HG02885 (cell line): ENCODE measurements around the gene CD99L2.

Source experiments
- ATAC-seq: cut with Tn5 transposase; IDR thresholded peaks from one replicate; pipeline ENCODE4 v1.9.1; 2021; ENCODE audit warnings: mild to moderate bottlenecking; ENCODE audit not compliant: unreplicated experiment, poor library complexity

CD99L2 gene

DNA sequence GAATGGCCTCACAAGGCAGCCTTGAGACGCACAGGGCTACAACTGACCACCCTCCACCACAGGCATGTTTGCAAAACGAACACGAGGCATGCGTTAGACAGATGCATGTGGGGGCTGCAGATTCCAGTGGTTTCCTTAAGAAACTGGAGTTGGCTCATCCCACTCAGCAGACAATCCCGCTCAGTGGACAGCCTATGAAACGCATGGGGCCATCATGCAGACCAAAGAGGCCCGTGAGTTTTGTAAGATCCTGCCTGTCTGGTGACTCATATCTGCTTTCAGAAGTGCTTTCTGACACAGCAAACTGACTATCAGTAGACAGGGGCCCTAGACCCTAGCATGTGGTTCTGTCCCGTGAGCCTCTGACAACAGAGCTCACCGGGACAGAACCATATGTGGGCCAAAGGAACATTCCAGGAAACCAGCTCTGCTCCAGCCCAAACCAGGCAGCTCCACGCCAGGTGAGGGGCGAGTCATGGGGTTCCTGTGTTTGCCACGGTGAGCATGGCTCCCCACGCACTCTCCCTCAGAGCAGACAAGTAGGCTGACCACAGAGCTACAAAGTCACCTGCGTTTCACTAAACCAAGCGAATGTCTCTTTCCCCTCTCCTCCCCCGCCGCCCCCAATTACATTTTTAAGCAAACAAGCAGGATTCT is 130.9 kb downstream of the CD99L2 start:
- ATAC-seq: peak; percentile 60

DNA sequence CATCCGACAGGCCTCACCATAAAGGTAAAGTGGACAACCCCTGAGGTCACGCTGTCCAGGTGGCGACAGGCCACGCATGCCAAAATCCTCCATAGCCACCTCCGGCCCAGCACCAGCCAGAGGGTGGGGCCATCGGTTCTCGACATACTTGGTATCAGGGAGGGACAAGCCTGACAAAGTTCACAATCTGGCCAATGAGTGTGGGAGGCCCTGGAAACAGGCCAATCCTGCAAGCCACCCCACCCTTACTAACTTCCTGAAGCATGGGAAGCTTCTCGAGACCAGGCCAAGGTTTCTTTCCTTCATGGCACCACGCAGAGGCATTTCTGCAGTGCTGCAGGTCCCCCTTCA is 131.4 kb downstream of the CD99L2 start:
- no peak for ATAC-seq

DNA sequence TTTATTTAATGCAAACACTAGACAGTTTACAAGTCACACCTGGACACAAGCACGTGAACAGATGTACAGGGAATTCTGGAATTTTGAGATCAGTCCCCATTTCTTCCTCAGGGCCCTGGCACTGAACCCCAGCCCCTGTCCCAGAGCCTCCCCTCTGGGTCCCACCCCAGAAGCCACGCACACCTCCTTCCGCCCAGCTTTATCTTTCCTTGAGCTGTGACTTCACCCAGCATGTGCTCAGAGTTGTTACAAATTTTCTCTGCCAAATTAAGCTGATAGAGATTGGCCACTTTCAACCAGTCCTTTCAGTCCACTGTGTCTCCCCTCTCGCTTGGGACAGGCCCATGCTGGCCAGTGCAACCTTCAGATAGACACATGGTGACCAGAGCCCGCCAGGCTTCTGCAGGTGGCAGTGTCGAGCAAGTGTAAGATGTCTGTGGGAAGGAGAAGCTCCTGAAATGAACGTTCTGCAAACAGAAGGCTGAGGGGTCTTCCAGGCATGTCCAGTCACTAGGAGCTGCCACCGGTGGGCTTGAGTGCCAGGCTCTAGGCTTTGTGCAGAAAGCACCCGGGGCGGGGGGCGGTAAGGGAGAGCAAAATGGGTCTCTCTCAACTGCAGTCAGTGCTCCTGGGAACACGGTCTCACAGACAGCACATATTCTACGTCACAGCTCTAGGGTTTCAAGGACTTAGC is 132.0 kb downstream of the CD99L2 start:
- ATAC-seq: no peak

DNA sequence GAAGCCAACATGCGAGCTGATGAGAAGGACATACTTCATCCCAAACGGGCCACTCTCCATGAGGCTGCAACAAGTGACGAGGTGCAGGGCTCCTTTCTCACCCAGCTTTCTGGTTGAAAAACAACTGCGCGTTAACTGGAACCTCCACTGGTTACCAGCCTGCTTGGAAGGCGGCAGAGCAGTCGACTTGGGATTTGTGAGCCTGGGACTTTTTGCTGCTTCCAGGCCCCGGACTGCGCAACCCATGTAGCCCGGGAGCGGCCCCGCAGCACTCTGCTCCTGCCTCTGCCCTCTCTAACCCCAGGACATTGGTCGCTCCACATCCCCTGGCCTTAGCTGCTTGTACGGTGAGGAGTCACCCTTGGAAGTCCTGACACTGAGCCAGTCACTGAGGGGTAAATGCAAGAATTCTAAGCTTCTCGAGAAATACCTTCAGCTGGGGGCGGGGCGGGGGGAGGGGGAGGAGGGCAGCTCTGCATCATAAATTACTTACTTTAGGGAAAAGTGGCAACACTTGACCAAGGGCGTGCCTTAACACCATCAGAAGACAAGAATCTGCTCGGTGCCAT is 132.6 kb downstream of the CD99L2 start:
- ATAC-seq: no peak

DNA sequence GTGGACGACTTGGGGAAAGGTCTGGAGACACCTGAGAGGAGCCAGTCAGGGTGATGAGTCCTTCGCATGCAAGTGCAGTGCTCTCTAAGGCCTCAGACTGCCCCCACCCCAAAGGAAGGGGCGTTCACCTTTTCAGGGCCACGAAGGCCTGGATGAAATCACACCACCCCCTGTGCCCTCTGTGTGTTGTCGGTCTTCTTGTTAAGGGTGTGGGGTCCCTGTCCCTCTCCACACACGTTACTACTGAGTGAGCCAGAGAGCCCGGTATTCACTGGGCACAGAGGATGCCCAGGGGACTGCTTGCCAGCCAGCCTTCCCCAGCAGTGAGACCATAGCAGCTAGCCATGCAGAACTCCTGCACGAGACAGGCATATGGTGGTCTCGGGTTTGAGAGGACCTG is 133.2 kb downstream of the CD99L2 start:
- ATAC-seq: no peak

DNA sequence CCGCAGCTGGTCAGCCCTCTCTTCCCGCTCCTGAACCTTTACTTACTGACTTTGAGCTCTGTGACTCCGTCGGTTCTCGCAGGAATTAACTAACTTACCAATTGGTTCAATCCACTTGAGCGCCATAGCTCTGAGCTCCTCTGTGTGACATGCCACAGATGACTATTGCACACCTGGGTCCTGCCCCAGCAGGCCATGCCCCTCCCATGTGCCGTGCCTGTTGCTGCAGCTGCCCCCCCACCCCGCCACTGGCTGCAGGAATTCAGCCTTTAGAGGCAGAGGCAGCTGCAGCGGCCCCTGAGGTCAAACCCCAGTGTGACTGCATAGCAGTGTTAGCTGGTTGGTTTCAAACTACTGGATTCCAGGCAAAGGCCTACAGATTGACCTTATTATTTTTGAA is 134.7 kb downstream of the CD99L2 start:
- no peak for ATAC-seq

DNA sequence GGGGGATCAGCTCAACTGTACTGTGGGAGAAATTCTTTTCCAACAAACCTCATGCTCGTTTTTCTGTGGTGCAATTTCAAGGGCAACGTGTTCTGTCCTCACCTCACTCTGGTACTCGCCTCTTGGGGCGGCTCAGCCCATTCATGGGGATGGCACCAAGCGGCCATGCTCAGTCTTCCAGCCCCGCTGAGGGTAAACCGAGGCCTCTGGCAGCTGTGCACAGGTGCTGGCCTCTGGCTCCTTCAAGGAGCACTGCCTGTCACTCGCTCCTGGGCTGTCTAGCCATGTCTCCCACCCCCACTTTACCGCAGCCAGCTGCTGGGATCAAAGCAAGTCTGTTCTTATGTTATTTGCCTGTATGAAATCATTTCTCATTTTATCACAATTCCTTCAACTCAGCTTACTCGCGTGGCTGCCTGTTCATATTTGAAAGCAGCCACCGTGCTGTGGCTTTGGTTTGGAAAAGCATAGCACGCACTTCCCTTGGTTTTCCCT is 135.1 kb downstream of the CD99L2 start:
- ATAC-seq: no peak

DNA sequence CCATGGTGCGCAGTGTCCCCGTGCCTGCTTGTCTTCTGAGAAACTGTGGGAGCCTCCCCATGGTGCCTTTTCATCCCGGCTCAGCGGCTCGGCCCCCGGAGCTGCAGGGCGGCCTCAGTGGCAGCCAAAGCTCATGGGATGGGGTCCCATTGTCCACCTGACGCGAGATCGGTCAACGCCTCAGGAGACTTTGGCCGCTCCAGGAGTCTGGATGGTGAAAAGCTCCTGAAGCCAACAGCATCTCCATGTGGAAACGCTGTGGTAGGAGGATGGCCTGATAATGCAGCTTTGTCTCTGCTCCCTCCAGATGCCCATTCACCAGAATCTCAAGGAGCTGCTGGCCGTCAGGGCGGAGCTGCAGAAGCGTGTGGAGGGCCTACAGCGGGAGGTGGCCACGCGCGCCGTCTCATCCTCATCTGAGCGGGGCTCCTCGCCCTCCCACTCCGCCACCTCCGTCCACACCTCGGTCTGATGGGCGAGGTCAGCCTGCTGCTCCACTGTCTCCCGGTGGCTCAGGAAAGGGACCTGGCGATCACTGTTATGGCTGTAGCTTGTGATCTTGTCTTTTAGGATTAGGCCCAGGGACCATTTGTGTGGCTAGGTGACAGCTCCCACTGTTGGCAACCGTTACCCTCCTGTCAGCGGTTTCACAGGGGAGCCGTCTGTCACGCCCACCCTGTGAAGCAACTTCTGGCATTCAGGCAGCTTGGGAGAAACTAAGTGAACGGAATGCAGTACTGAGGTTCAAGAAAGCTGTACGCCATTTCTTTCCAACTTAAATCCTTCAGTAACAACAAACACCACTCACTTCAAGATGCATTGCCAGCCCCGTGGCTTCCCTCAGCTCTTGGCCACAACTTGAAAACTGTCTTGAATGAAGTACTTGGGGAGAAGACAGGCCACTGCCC is 136.0 kb downstream of the CD99L2 start:
- no peak for ATAC-seq

DNA sequence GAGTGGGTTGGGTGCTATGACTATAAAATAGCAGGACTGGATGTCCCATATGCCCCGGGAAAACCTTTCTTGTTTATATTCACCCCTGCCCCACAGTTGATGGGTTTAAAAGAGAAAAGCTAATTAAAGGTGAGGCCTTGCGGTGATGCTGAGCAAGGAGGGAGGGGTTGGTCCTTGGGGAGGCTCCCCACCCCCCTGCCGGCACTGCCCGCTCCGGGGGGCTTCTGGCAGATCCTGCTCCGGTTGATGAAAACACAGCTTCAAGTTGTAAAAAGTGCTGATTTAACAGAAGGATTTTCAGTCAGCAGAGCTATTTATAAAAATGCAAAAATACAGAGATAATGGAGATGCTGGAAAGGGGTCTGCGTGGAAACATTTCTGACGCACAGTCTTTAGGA is 136.7 kb downstream of the CD99L2 start:
- ATAC-seq: no peak

DNA sequence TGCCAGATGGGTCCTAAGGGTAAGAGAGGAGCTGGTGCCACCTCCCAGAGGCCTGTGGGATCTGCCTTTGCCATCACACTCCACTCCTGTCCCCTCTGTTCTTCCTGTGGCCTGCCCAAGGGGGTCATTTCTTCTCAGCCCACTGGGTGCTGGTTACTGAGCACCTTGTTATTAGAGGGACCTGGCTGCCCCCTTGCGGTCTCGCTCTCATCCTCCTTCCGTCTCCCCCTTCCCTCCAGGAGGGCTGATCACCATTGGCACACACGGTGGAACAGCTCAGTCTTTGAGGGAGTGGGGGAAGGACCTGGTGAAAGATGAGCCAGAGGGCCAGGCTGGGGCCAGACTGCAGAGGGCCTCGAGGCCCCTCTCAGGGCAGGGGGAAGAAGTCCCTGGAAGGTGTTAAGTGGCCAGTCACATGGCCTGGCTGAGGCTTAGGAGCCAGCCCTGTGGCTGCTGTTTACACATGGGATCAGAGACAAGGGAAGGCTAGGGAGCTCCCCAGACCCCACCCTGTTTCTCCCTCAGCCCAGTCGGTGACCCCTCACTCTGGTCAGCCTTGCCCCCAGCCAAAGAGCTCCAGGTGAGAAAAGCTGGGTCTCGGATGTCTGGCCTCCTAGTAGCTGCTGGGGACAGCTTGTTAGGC is 137.2 kb downstream of the CD99L2 start:
- ATAC-seq: no peak

DNA sequence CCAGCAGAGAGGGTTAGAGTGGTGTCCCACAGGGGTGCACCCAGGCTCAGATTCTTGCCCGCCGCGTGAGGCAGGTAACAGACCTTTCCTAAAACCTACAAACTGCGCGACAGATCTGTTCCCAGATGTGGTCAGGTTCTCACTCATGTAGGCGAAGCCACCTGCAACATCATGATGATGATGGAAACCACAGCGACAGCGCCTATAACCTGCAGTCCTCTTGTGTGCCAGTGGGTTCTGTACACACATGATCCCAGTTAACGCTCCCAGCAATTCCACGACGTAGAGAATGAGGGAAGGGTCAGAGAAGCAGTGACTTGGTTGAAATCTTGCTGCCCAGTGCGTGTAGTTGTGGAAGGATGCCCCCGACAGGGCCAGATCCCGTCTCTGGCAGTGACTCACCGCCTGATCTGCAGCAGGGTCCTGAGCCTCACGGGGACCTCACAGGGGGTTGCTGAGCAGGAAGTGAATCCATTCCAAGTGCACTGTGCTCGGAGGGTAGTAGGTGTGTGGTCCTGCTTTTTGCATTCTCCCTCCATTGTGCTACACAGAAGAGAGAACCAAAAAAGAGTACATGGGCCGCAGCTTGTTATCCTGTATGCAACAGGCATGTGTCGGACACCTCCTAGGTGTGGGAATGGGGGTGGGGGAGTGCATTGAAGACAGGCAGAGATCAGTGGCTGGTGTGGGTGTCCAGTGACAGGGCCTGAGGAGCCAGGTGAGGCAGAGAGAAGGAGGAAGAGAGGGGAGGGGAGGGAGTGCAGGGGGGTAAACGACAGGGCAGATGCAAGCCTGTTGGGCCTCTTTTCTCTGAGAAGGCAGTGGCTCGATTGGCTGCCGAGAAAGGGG is 138.7 kb downstream of the CD99L2 start:
- no peak for ATAC-seq

DNA sequence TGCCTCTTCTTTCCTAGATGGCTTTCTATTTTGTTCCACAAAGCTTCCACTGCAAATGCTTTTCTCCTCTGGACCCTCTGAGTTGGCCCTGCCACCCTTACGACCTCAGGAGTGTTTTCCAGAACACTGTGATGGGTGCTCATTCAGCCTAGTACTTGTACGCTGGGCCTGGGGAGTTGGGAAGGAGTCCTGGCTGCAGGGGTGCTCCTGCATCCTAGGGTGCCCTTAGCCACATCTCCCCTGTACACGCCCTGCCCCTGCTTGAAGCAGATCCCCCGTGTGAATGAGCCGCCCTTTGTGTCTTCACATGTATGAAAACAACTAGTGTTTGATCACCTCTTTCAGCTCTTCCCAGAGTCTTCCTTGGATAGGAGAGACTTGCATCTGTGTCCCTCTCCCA is 141.1 kb downstream of the CD99L2 start:
- ATAC-seq: no peak

DNA sequence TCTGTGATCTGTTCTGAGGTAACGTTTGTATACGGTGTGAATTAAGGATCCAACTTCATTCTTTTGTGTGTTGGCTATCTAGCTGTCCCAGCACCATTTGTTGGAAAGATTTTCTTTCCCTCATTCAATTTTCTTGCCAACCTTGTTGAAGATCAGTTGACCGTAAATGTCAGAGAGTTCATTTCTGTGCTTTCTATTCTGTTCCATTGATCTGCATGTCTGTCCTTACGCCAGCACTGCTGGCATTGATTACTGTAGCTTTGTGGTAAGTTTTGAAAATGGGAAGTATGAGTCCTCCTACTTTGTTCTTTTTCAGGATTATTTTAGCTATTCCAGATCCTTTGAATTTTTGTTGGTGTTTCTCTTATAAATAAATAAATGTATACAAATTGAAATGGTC is 144.5 kb downstream of the CD99L2 start:
- no peak for ATAC-seq

DNA sequence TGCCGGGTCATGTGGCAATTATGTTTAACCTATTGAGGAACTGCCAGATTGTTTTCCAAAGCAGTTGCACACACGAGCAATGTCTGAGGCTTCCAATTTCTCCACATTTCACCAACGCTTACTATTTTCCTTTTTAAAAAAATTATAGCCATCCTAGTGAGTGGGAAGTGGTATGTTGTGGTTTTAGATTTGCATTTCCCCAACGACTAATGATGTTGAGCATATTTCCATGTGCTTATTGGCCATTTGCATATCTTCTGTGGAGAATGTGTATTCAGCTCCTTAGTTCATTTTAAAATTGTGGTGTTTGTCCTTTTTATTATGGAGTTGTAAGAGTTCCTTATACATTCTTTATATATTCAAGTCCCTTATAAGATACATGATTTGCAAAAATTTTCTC is 145.1 kb downstream of the CD99L2 start:
- no peak for ATAC-seq

DNA sequence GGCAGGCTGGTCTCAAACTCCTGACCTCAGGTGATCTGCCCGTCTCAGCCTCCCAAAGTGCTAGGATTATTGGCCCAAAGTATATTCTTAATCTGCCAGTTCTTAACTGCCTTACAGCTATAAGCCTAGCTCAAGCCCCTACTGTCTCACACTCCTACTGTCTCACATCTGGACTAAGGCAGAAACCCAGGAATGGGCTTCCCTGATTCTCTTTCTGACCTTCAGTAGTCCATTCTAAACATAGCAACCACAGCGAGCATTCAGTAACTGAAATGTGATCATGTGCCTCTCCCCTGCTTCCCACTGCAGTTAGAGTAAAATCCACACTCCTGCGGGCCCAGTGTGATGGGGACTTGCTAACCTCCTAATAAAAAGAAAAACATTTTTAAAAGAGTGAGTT is 146.3 kb downstream of the CD99L2 start:
- ATAC-seq: no peak

DNA sequence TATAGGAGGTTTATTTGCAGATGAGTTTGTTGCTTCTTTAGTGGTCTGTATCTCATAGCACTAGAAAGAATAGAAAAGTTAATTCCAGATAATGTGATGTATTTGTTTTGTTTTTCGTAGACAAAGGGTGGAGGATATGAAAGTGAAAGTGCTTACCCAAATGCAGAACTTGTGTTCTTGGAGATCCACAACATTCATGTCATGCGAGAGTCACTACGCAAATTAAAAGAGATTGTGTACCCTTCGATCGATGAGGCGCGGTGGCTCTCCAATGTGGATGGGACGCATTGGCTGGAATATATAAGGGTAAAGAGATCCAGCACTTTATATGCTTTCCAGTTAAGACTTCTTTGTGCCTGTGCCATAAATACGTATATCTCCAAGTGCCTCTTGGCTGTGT is 162.0 kb downstream of the CD99L2 start:
- ATAC-seq: no peak

DNA sequence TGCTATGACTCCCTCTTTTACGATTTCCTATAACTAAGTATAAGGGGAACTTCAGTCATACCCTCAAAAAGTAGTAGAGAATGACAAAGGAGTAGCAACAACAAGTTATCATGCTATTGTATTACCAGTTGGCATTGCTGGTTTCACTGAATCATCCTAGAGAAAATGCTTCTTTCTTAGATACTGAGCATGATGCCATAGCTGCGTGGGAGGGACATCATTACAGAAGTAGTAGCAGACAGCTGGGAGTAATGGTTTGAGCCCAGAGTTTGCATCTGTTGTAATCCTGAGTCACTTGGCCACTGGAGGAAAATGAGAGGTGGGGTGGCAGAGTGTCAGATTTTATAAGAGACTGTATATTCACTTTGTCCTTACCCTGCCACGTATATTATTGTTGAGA is 166.7 kb downstream of the CD99L2 start:
- no peak for ATAC-seq

DNA sequence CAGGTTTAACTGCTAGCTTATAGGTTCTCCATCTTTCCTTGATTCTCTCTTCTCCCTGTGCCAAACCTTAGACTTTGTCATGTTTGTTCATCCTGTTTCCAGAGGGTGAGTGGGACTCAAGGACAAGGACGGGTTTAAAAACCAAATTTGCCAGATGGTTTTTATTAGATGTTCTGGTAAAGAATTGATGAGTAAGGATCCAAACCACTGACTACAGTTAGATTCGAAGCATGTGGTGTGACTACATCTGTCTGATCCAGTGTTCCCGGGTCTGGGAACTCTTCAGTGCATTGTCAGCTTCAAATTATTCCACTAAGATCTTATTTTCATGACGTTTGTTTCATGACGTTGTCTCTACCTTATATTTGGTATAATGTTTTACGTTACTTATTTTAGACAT is 167.7 kb downstream of the CD99L2 start:
- ATAC-seq: no peak

DNA sequence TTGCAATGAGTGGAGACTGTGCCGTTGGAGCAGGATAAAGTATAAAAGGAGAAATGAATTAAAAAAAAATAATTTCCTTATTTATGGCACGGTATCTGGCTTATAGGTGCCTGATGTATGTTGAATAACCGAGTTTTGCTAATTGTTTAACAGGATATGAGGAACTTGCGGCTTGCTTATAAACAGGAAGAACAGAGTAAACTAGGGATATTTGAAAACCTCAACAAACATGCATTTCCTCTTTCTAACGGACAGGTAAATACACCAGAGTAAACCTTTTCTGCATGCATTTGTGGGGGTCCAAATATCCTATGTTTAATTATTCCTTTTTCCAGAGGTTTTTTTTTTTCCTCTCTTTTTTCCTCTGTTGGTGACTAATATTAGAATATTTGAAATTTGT is 168.5 kb downstream of the CD99L2 start:
- ATAC-seq: no peak

DNA sequence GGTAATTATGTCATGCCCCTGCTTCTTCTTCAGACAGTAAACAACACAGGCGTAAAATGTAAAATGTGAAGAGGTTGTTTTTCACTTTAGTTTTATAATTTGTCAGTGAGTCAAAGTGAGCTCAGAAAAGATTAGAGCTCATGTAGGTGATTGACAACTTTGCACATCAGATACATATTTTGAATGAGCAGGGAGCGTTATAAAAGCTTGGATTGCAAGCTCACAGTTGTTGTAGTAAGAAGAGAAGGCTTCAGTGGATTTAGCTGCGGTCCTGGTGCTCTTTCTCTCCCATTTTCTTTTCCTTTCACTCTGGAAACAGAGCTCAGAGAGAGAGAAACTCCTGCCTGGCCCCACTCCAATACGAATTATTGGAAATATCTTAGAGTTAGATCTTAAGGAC is 178.8 kb downstream of the CD99L2 start:
- no peak for ATAC-seq
